GM12878 (cell line): Measurements from ENCODE around the gene ASB7.

Experiments
- POLR2AphosphoS5 ChIP-seq: IDR thresholded peaks from 2 replicates; pipeline ENCODE4 v1.6.1; 2011; ENCODE audit warnings: mild to moderate bottlenecking, low read length, inconsistent platforms
- TCF7 ChIP-seq: IDR thresholded peaks from 2 replicates; pipeline ENCODE4 v1.6.1; 2014; ENCODE audit warnings: antibody characterized with exemption, borderline replicate concordance
- TF ChIP-seq, protein P1 (sequence below), 3 experiments: IDR thresholded peaks in 2 of 3; conservative IDR thresholded peaks in 1 of 3; 2 replicates each; pipeline ENCODE4 v1.5.1; 2011; ENCODE audit warnings: low read depth in 3 of 3, low read length in 3 of 3, mild to moderate bottlenecking in 3 of 3, control low read depth in 2 of 3, moderate library complexity in 2 of 3, inconsistent platforms in 1 of 3, mixed read lengths in 1 of 3; ENCODE audit not compliant: control insufficient read depth in 2 of 3, insufficient read depth in 1 of 3; ENCODE audit errors: extremely low read depth in 1 of 3

DNA sequence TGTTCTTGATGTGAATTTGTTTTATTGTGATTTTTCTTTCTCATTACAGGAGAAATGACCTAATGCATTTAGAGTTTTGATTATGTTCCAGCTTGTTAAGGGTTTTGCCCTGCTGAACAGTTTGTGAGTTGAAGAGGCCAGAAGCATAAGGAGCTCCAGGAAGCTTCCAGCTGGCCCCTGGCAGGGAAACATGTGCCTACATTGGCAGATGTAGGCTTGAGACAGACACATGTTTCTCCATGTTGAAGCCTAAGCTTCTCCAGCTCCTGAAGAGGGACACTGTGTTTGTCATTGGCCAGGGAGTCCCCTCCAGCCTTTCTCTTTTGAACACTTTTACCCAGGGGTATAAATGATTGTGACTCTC lies 88.4 kb downstream of the ASB7 start:
- TF ChIP-seq TCF7 (no peak), POLR2AphosphoS5 (no peak)
- TF ChIP-seq, protein P1, sequence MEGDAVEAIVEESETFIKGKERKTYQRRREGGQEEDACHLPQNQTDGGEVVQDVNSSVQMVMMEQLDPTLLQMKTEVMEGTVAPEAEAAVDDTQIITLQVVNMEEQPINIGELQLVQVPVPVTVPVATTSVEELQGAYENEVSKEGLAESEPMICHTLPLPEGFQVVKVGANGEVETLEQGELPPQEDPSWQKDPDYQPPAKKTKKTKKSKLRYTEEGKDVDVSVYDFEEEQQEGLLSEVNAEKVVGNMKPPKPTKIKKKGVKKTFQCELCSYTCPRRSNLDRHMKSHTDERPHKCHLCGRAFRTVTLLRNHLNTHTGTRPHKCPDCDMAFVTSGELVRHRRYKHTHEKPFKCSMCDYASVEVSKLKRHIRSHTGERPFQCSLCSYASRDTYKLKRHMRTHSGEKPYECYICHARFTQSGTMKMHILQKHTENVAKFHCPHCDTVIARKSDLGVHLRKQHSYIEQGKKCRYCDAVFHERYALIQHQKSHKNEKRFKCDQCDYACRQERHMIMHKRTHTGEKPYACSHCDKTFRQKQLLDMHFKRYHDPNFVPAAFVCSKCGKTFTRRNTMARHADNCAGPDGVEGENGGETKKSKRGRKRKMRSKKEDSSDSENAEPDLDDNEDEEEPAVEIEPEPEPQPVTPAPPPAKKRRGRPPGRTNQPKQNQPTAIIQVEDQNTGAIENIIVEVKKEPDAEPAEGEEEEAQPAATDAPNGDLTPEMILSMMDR (IDR thresholded peaks at IDR 0.05 in 2 of 3, conservative IDR thresholded peaks at IDR 0.05 in 1 of 3; ENCODE audit: control insufficient read depth in 2 of 3, extremely low read depth in 1 of 3, insufficient read depth in 1 of 3, low read depth in 3 of 3, low read length in 3 of 3): no peak
